HEK293 (cell line): Measurements from ENCODE around the gene DGKH.

ENCODE experiments used
- CTCF ChIA-PET: fragments of 350-600 bp; formaldehyde crosslinking; extraction: SDS; loops from one replicate; lab custom pipeline; 2021; ENCODE audit warnings: antibody characterized with exemption; lab: Yijun Ruan, JAX
- POLR2A ChIA-PET: fragments of 300-600 bp; formaldehyde crosslinking; extraction: SDS; loops from one replicate; lab custom pipeline; 2020; ENCODE audit warnings: antibody characterized with exemption, inconsistent platforms; lab: Yijun Ruan, JAX
- H3K27ac ChIP-seq: fragments of 200-500 bp; sonication (Bioruptor generic); 2 replicates; pipeline ENCODE4 v1.5.1; 2014; ENCODE audit warnings: low read depth, low read length, control low read depth, inconsistent platforms; ENCODE audit errors: extremely low read depth
- H3K36me3 ChIP-seq, 2 experiments: fragments of 200-500 bp in 1 of 2; sonication (Bioruptor generic) in 1 of 2; 1 replicate in 1 of 2; 2 replicates in 1 of 2; pipeline ENCODE4 v1.5.1; 2014 to 2017; ENCODE audit warnings: inconsistent platforms in 2 of 2, low read length in 2 of 2; ENCODE audit not compliant: control insufficient read depth in 2 of 2, insufficient read depth in 1 of 2
- H3K4me1 ChIP-seq: fragments of 200-500 bp; sonication (Bioruptor generic); 2 replicates; pipeline ENCODE4 v1.5.1; 2014; ENCODE audit warnings: mild to moderate bottlenecking, low read length, inconsistent platforms; ENCODE audit not compliant: control insufficient read depth, insufficient read depth
- H3K4me3 ChIP-seq: 2 replicates; pipeline ENCODE4 v1.5.1; 2011; ENCODE audit warnings: low read depth, mild to moderate bottlenecking, control low read depth, low read length, moderate library complexity
- H3K9me3 ChIP-seq: fragments of 200-500 bp; sonication (Bioruptor generic); 2 replicates; pipeline ENCODE4 v1.5.1; 2014; ENCODE audit warnings: low read depth, low read length, inconsistent platforms; ENCODE audit not compliant: control insufficient read depth, insufficient read depth
- ELK4 ChIP-seq: IDR thresholded peaks from 2 replicates; pipeline ENCODE4 v1.6.1; 2011; ENCODE audit warnings: mild to moderate bottlenecking, low read depth, low read length, borderline replicate concordance
- FEZF1 ChIP-seq: fragments of 450-650 bp; formaldehyde crosslinking; IDR thresholded peaks from 2 replicates; pipeline ENCODE4 v1.5.1; 2016; ENCODE audit warnings: missing biosample characterization, missing genetic modification characterization
- HOXD13 ChIP-seq: sonication (generic); formaldehyde crosslinking; IDR thresholded peaks from 2 replicates; pipeline ENCODE4 v1.8.0; 2022; ENCODE audit warnings: missing genetic modification reagents, borderline replicate concordance
- KLF9 ChIP-seq: fragments of 450-650 bp; formaldehyde crosslinking; IDR thresholded peaks from 2 replicates; pipeline ENCODE4 v1.5.1; 2016; ENCODE audit warnings: missing biosample characterization, missing genetic modification characterization, low read depth
- RBAK ChIP-seq: fragments of 450-650 bp; formaldehyde crosslinking; IDR thresholded peaks from 2 replicates; pipeline ENCODE4 v1.5.1; 2016; ENCODE audit warnings: missing biosample characterization, missing genetic modification characterization
- REST ChIP-seq: fragments of 450-650 bp; formaldehyde crosslinking; IDR thresholded peaks from 2 replicates; pipeline ENCODE4 v1.5.1; 2016; ENCODE audit warnings: missing biosample characterization, missing genetic modification characterization
- ZBTB20 ChIP-seq: fragments of 450-650 bp; formaldehyde crosslinking; IDR thresholded peaks from 2 replicates; pipeline ENCODE4 v1.5.1; 2016; ENCODE audit warnings: missing biosample characterization, missing genetic modification characterization
- ZBTB21 ChIP-seq: fragments of 450-650 bp; formaldehyde crosslinking; IDR thresholded peaks from 2 replicates; pipeline ENCODE4 v1.5.1; 2017; ENCODE audit warnings: missing biosample characterization, missing genetic modification characterization
- ZBTB8A ChIP-seq: fragments of 450-650 bp; formaldehyde crosslinking; IDR thresholded peaks from 2 replicates; pipeline ENCODE4 v1.5.1; 2016; ENCODE audit warnings: missing biosample characterization, missing genetic modification characterization
- ZEB2 ChIP-seq: fragments of 450-650 bp; formaldehyde crosslinking; IDR thresholded peaks from 2 replicates; pipeline ENCODE4 v1.5.1; 2016; ENCODE audit warnings: missing biosample characterization, missing genetic modification characterization
- ZNF140 ChIP-seq: fragments of 450-650 bp; formaldehyde crosslinking; IDR thresholded peaks from 2 replicates; pipeline ENCODE4 v1.5.1; 2016; ENCODE audit warnings: missing biosample characterization, missing genetic modification characterization
- ZNF146 ChIP-seq: fragments of 450-650 bp; formaldehyde crosslinking; IDR thresholded peaks from 2 replicates; pipeline ENCODE4 v1.5.1; 2016; ENCODE audit warnings: missing biosample characterization, missing genetic modification characterization
- ZNF366 ChIP-seq: fragments of 450-650 bp; formaldehyde crosslinking; conservative IDR thresholded peaks from 2 replicates; pipeline ENCODE4 v1.5.1; 2016; ENCODE audit warnings: missing biosample characterization, missing genetic modification characterization
- ZNF394 ChIP-seq: fragments of 450-650 bp; formaldehyde crosslinking; IDR thresholded peaks from 2 replicates; pipeline ENCODE4 v1.5.1; 2016; ENCODE audit warnings: missing biosample characterization, missing genetic modification characterization, mild to moderate bottlenecking, moderate library complexity, borderline replicate concordance
- ZNF416 ChIP-seq: fragments of 450-650 bp; formaldehyde crosslinking; IDR thresholded peaks from 2 replicates; pipeline ENCODE4 v1.5.1; 2016; ENCODE audit warnings: missing biosample characterization, missing genetic modification characterization
- ZNF426 ChIP-seq: fragments of 450-650 bp; formaldehyde crosslinking; IDR thresholded peaks from 2 replicates; pipeline ENCODE4 v1.5.1; 2017; ENCODE audit warnings: missing biosample characterization, missing genetic modification characterization, mild to moderate bottlenecking, inconsistent platforms, moderate library complexity
- ZNF544 ChIP-seq: fragments of 450-650 bp; formaldehyde crosslinking; IDR thresholded peaks from 2 replicates; pipeline ENCODE4 v1.5.0; 2017; ENCODE audit warnings: missing biosample characterization, missing genetic modification characterization
- ZNF555 ChIP-seq: fragments of 450-650 bp; formaldehyde crosslinking; conservative IDR thresholded peaks from 2 replicates; pipeline ENCODE4 v1.5.1; 2017; ENCODE audit warnings: missing biosample characterization, mild to moderate bottlenecking, missing genetic modification characterization, inconsistent platforms
- ZNF561 ChIP-seq: fragments of 450-650 bp; IDR thresholded peaks from 2 replicates; pipeline ENCODE4 v1.5.1; 2018; ENCODE audit warnings: missing biosample characterization, missing genetic modification characterization, borderline replicate concordance
- ZNF600 ChIP-seq: fragments of 450-650 bp; formaldehyde crosslinking; IDR thresholded peaks from 2 replicates; pipeline ENCODE4 v1.5.1; 2016; ENCODE audit warnings: missing biosample characterization, missing genetic modification characterization
- ZNF623 ChIP-seq: fragments of 450-650 bp; formaldehyde crosslinking; IDR thresholded peaks from 2 replicates; pipeline ENCODE4 v1.5.1; 2016; ENCODE audit warnings: missing biosample characterization, missing genetic modification characterization
- ZNF629 ChIP-seq: fragments of 450-650 bp; formaldehyde crosslinking; IDR thresholded peaks from 2 replicates; pipeline ENCODE4 v1.5.1; 2017; ENCODE audit warnings: missing biosample characterization, missing genetic modification characterization
- ZNF660 ChIP-seq: fragments of 450-650 bp; IDR thresholded peaks from 2 replicates; pipeline ENCODE4 v1.5.1; 2018; ENCODE audit warnings: missing biosample characterization, mild to moderate bottlenecking, missing genetic modification characterization
- ZNF791 ChIP-seq: fragments of 450-650 bp; formaldehyde crosslinking; IDR thresholded peaks from 2 replicates; pipeline ENCODE4 v1.5.1; 2016; ENCODE audit warnings: missing biosample characterization, missing genetic modification characterization
- ZSCAN18 ChIP-seq: fragments of 450-650 bp; formaldehyde crosslinking; IDR thresholded peaks from 2 replicates; pipeline ENCODE4 v1.5.1; 2016; ENCODE audit warnings: missing biosample characterization, missing genetic modification characterization
- TF ChIP-seq, protein P1 (sequence below): fragments of 450-650 bp; formaldehyde crosslinking; IDR thresholded peaks from 2 replicates; pipeline ENCODE4 v1.5.1; 2016; ENCODE audit warnings: missing biosample characterization, missing genetic modification characterization
- TF ChIP-seq, protein P2 (sequence below): sonication (generic); formaldehyde crosslinking; IDR thresholded peaks from 2 replicates; pipeline ENCODE4 v1.8.1; 2022; ENCODE audit warnings: mild to moderate bottlenecking, moderate library complexity, missing genetic modification reagents
- TF ChIP-seq, protein P3 (sequence below): fragments of 450-650 bp; formaldehyde crosslinking; IDR thresholded peaks from 2 replicates; pipeline ENCODE4 v1.5.1; 2016; ENCODE audit warnings: missing biosample characterization, missing genetic modification characterization

DGKH gene

GRCh38 chr13:42041011-42041683 lies 7.3 kb upstream of the DGKH start (continued):
- TF ChIP-seq ZNF555 = no peak
- TF ChIP-seq ZNF140 = no peak
- TF ChIP-seq KLF9 (tag by site-specific recombination) = peak; percentile 78
- TF ChIP-seq ZNF394 (tag by site-specific recombination) = peak; percentile 62; the same call in 1 of the 2 replicates
- no peak for TF ChIP-seq ZNF366
- TF ChIP-seq, protein P1, sequence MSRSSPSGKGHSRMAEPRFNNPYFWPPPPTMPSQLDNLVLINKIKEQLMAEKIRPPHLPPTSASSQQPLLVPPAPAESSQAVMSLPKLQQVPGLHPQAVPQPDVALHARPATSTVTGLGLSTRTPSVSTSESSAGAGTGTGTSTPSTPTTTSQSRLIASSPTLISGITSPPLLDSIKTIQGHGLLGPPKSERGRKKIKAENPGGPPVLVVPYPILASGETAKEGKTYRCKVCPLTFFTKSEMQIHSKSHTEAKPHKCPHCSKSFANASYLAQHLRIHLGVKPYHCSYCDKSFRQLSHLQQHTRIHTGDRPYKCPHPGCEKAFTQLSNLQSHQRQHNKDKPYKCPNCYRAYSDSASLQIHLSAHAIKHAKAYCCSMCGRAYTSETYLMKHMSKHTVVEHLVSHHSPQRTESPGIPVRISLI (tag by site-specific recombination) = no peak
- TF ChIP-seq ZNF600 (tag by site-specific recombination) = peak; percentile 69; the same call in 1 of the 2 replicates
- TF ChIP-seq ELK4 = no peak
- no peak for TF ChIP-seq ZNF623
- 0 out of 2 replicates have a peak, but pooled peaks have one; percentile 51 for TF ChIP-seq ZNF660 (tag by site-specific recombination)
- TF ChIP-seq, protein P2, sequence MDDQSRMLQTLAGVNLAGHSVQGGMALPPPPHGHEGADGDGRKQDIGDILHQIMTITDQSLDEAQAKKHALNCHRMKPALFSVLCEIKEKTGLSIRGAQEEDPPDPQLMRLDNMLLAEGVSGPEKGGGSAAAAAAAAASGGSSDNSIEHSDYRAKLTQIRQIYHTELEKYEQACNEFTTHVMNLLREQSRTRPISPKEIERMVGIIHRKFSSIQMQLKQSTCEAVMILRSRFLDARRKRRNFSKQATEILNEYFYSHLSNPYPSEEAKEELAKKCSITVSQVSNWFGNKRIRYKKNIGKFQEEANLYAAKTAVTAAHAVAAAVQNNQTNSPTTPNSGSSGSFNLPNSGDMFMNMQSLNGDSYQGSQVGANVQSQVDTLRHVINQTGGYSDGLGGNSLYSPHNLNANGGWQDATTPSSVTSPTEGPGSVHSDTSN = no peak
- peak; percentile 97 for TF ChIP-seq ZBTB8A (tag by site-specific recombination)
- TF ChIP-seq ZNF416 (tag by site-specific recombination) = no peak
- TF ChIP-seq ZNF426 (tag by site-specific recombination) = no peak
- peak; percentile 15; the same call in 1 of the 2 replicates for TF ChIP-seq REST (tag by site-specific recombination)

GRCh38 chr13:42041684-42042035 lies 6.8 kb upstream of the DGKH start:
- peaks cover 10% of the 10 kb centered on the region for H3K4me1 ChIP-seq
- POLR2A ChIA-PET = no interaction called here
- CTCF ChIA-PET = interaction anchor here (0.7 to 1.1 kb wide), 4 partner anchors 15 to 123 kb away, joined by 3 to 4 read pairs (median 3); no protein-coding TSS in a partner anchor
- peak overlapping the region; percentile 82; the same call in 1 of the 2 replicates for H3K27ac ChIP-seq
- no peaks in the 10 kb centered on the region for H3K36me3 ChIP-seq
- H3K9me3 ChIP-seq = no peaks in the 10 kb centered on the region
- peak overlapping the region; percentile 77 for H3K4me3 ChIP-seq
- no peak for TF ChIP-seq ZNF629
- TF ChIP-seq ZNF146 (tag by site-specific recombination) = peak; percentile 22; the same call in 1 of the 2 replicates
- TF ChIP-seq ZEB2 (tag by site-specific recombination) = no peak
- peak; percentile 54 for TF ChIP-seq ZBTB20 (tag by site-specific recombination)
- TF ChIP-seq RBAK (tag by site-specific recombination) = no peak
- no peak for TF ChIP-seq ZNF791 (tag by site-specific recombination)
- 0 out of 2 replicates have a peak, but pooled peaks have one; percentile 24 for TF ChIP-seq FEZF1
- no peak for TF ChIP-seq HOXD13 (CRISPR knock-in tag)
- TF ChIP-seq, protein P3, sequence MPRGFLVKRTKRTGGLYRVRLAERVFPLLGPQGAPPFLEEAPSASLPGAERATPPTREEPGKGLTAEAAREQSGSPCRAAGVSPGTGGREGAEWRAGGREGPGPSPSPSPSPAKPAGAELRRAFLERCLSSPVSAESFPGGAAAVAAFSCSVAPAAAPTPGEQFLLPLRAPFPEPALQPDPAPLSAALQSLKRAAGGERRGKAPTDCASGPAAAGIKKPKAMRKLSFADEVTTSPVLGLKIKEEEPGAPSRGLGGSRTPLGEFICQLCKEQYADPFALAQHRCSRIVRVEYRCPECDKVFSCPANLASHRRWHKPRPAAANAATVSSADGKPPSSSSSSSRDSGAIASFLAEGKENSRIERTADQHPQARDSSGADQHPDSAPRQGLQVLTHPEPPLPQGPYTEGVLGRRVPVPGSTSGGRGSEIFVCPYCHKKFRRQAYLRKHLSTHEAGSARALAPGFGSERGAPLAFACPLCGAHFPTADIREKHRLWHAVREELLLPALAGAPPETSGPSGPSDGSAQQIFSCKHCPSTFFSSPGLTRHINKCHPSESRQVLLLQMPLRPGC = no peak
- TF ChIP-seq ZBTB21 = no peak
- peak; percentile 27; the same call in 1 of the 2 replicates for TF ChIP-seq ZNF600 (tag by site-specific recombination)
- TF ChIP-seq ZNF561 = 0 out of 2 replicates have a peak, but pooled peaks have one; percentile 24
- TF ChIP-seq ZSCAN18 = no peak
- TF ChIP-seq ZNF544 = no peak
